HepG2 (cell line): ENCODE data around the gene LPO. TPM values are rescaled to one million over a fixed set of nuclear protein-coding genes. Genes with fewer than 3 reads are reported as not detected.

Experiments
- ATAC-seq: fragments of 200-7000 bp; cut with Tn5 transposase; 3 replicates; pipeline ENCODE4 v1.9.1; 2020; ENCODE audit warnings: mild to moderate bottlenecking, moderate library complexity
- BruUV-seq: library from RNA; stranded (reverse); fragments of 400-500 nt; replicated peaks from 2 replicates; lab custom pipeline; 2021; lab: Mats Ljungman, UMichigan
- CTCF ChIA-PET: fragments of 300-600 bp; formaldehyde crosslinking; extraction: SDS; loops from one replicate; lab custom pipeline; 2021; ENCODE audit warnings: low total read pairs, inconsistent platforms, low intra/inter-chr PET ratio; lab: Yijun Ruan, JAX
- POLR2A ChIA-PET: fragments of 350-600 bp; sonication (Branson Sonifier 250); formaldehyde crosslinking; loops from one replicate; lab custom pipeline; 2020; ENCODE audit warnings: antibody characterized with exemption, inconsistent platforms; lab: Yijun Ruan, JAX
- DNase-seq: peaks from one replicate; pipeline ENCODE4 v3.0.0-alpha.2; 2015; ENCODE audit warnings: low spot score
- FAIRE-seq: peaks from 3 replicates; lab custom pipeline; 2011; peaks lifted over from hg19 to GRCh38; lab: Jason Lieb, UNC
- H2AFZ ChIP-seq: one replicate; pipeline ENCODE4 v1.6.1; 2011; ENCODE audit warnings: low read length, inconsistent platforms
- H3K27ac ChIP-seq: fragments of 300-600 bp; 3 replicates; pipeline ENCODE4 v1.8.0; 2011; ENCODE audit warnings: mixed run types, mild to moderate bottlenecking, mixed read lengths, low read length, inconsistent platforms; ENCODE audit not compliant: insufficient read depth; ENCODE audit errors: extremely low read length
- H3K27me3 ChIP-seq, 2 experiments: fragments of 200-600 bp in 1 of 2; 2 replicates in 1 of 2; 3 replicates in 1 of 2; pipeline versions ENCODE4 v1.6.0 to v1.8.0; 2011; ENCODE audit warnings: low read length in 2 of 2, mild to moderate bottlenecking in 2 of 2, moderate library complexity in 2 of 2, inconsistent platforms in 1 of 2; ENCODE audit not compliant: insufficient read depth in 2 of 2, control insufficient read depth in 1 of 2
- H3K36me3 ChIP-seq, 2 experiments: fragments of 200-600 bp in 1 of 2; replicated peaks in 1 of 2; 2 replicates in 1 of 2; 3 replicates in 1 of 2; pipeline versions ENCODE4 v1.5.1 to v1.8.0; 2011; ENCODE audit warnings: low read length in 2 of 2, inconsistent platforms in 1 of 2; ENCODE audit not compliant: insufficient read depth in 2 of 2, control insufficient read depth in 1 of 2
- H3K4me1 ChIP-seq: 2 replicates; pipeline ENCODE4 v1.5.1; 2012; ENCODE audit warnings: low read length, inconsistent platforms; ENCODE audit not compliant: insufficient read depth
- H3K4me2 ChIP-seq: 2 replicates; pipeline ENCODE4 v1.6.0; 2011; ENCODE audit warnings: low read depth, low read length, inconsistent platforms
- H3K4me3 ChIP-seq, 3 experiments: fragments of 200-600 bp in 1 of 3; sonication (generic), shearing (Covaris generic) in 1 of 3; replicated peaks in 1 of 3; 2 replicates each; pipeline ENCODE4 v1.5.1; 2011 to 2016; ENCODE audit warnings: low read length in 3 of 3, inconsistent platforms in 2 of 3, low read depth in 2 of 3, mild to moderate bottlenecking in 2 of 3, control low read depth in 1 of 3, mixed read lengths in 1 of 3; ENCODE audit not compliant: insufficient read depth in 1 of 3
- H3K79me2 ChIP-seq: one replicate; pipeline ENCODE4 v1.6.1; 2011; ENCODE audit warnings: low read length, inconsistent platforms; ENCODE audit not compliant: insufficient read depth
- H3K9ac ChIP-seq: 2 replicates; pipeline ENCODE4 v1.6.0; 2011; ENCODE audit warnings: mild to moderate bottlenecking, low read depth, low read length, inconsistent platforms; ENCODE audit not compliant: insufficient read depth
- H3K9me3 ChIP-seq: 2 replicates; pipeline ENCODE4 v1.5.1; 2012; ENCODE audit warnings: mild to moderate bottlenecking, low read length
- H4K20me1 ChIP-seq: 2 replicates; pipeline ENCODE4 v1.6.0; 2011; ENCODE audit warnings: inconsistent platforms, mild to moderate bottlenecking, low read length, moderate library complexity; ENCODE audit not compliant: insufficient read depth
- ATF7 ChIP-seq, 2 experiments: fragments of 450-650 bp in 1 of 2; sonication (generic) in 1 of 2; formaldehyde crosslinking in 1 of 2; IDR thresholded peaks; 2 replicates each; pipeline versions ENCODE4 v1.4.0 to v1.6.1; 2016 to 2020; ENCODE audit warnings: antibody characterized with exemption in 1 of 2, mild to moderate bottlenecking in 1 of 2, missing genetic modification reagents in 1 of 2
- CREB1 ChIP-seq, 2 experiments: fragments of 450-650 bp in 1 of 2; IDR thresholded peaks; 2 replicates each; pipeline ENCODE4 v1.6.1; 2016 to 2017; ENCODE audit warnings: control low read depth in 1 of 2, mild to moderate bottlenecking in 1 of 2, missing compliant biosample characterization in 1 of 2, missing genetic modification characterization in 1 of 2
- PTBP1 ChIP-seq: fragments of 200-400 bp; formaldehyde crosslinking; IDR thresholded peaks from 2 replicates; pipeline ENCODE4 v1.6.1; 2018; ENCODE audit warnings: low read length, low read depth; ENCODE audit not compliant: poor library complexity, severe bottlenecking
- ZFP36L1 ChIP-seq: sonication (generic); formaldehyde crosslinking; IDR thresholded peaks from 2 replicates; pipeline ENCODE4 v1.8.0; 2022; ENCODE audit warnings: mild to moderate bottlenecking, missing genetic modification reagents, moderate library complexity
- ZNF253 ChIP-seq: sonication (generic); formaldehyde crosslinking; IDR thresholded peaks from 2 replicates; pipeline ENCODE4 v1.8.0; 2022; ENCODE audit warnings: mild to moderate bottlenecking, missing genetic modification reagents, borderline replicate concordance
- WGBS: methylation state at CpG from one replicate; pipeline ENCODE4 v1.1.6; 2017; ENCODE audit warnings: low lambda C conversion rate; 5-methylcytosine and 5-hydroxymethylcytosine counted together
- in situ Hi-C: cut with HindIII; loops from 2 replicates; pipeline ENCODE4 v1.10.0; 2017; ENCODE audit warnings: low pct_unique_long_range_greater_than_20kb; ENCODE audit not compliant: extremely low pct_ligation_motif_present
- intact Hi-C: fragments of 100-400 bp; cut with micrococcal nuclease; formaldehyde crosslinking; loops from one replicate; pipeline ENCODE4 v1.10.0; 2022; ENCODE audit not compliant: unreplicated experiment
- polyA plus RNA-seq, 8 experiments: library from polyadenylated mRNA; depleted of rRNA in 3 of 8; stranded (reverse) in 7 of 8; unstranded in 1 of 8; fragments of >200 nt; fragmentation: Illumina TruSeq in 4 of 8; extraction: Trizol in 4 of 8; gene quantifications; 2 replicates each; pipeline versions ENCODE4 v1.2.1 to v1.2.3, GENCODE V29; 2011 to 2016; ENCODE audit warnings: low read depth in 4 of 8, missing spikeins in 1 of 8, mixed read lengths in 1 of 8; ENCODE audit not compliant: insufficient read depth in 1 of 8
- total RNA-seq, 5 experiments: library from RNA; depleted of rRNA; stranded (reverse); fragments of >200 nt; fragmentation: Illumina TruSeq; extraction: Trizol; gene quantifications; 2 replicates each; pipeline ENCODE4 v1.2.3, GENCODE V29; 2016; ENCODE audit warnings: low read depth in 1 of 5

LPO gene
- total and polyA plus RNA-seq, 2 of the 13 experiments (the other 11 are each of a cell fraction or from before 2014, with no cell fraction given) = not detected

DNA sequence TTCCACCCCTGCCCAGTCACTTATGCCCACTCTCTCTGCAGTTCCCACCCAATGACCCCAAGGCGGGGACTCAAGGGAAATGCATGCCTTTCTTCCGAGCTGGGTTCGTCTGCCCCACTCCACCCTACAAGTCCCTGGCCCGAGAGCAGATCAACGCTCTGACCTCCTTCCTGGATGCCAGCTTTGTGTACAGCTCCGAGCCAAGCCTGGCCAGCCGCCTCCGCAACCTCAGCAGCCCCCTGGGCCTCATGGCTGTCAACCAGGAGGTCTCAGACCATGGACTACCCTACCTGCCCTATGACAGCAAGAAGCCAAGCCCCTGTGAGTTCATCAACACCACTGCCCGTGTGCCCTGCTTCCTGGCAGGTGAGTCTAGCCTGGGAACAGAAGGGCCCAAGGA is 13.8 kb downstream of the LPO start:
- POLR2A ChIA-PET = no interaction called here
- no TSS peak for BruUV-seq

GRCh38 chr17:58253082-58253481 is 14.7 kb downstream of the LPO start:
- Histone ChIP-seq H3K36me3 (no peaks in the 10 kb centered on the region), H4K20me1 (no peaks in the 10 kb centered on the region), H3K4me1 (peaks cover 31% of the 10 kb centered on the region), H3K79me2 (no peaks in the 10 kb centered on the region), H3K4me2 (no peak overlapping the region), H3K9ac (no peak overlapping the region), H3K9me3 (no peaks in the 10 kb centered on the region), H3K4me3 (no peak overlapping the region), H3K27ac (no peak overlapping the region), H2AFZ (no peak overlapping the region), H3K27me3 (peaks cover 3 to 46% of the 10 kb centered on the region in 2 experiments; a peak in 4 of 5 replicates)
- POLR2A ChIA-PET = no interaction called here
- peak; percentile 63 for TF ChIP-seq CREB1 (IDR thresholded peaks at IDR 0.05)
- no peak for TF ChIP-seq CREB1 (CRISPR knock-in tag; IDR thresholded peaks at IDR 0.05)
- TF ChIP-seq ZNF253 (CRISPR knock-in tag) = no peak
- peak; percentile 57 for TF ChIP-seq ATF7 (IDR thresholded peaks at IDR 0.05)
- TF ChIP-seq ATF7 (CRISPR knock-in tag; IDR thresholded peaks at IDR 0.05) = no peak
- CTCF ChIA-PET = no interaction called here
- WGBS = 1% methylated on average over 3 of the region's 3 CpGs
- FAIRE-seq (no peak), DNase-seq (no peak), ATAC-seq (no peak)
- BruUV-seq = no TSS peak
- intact Hi-C loops (no loop called here), in situ Hi-C loops (no loop called here)

More for the DNA sequence above, 13.8 kb downstream of the LPO start:
- Histone ChIP-seq H3K9me3 (no peaks in the 10 kb centered on the region), H3K79me2 (no peaks in the 10 kb centered on the region), H3K27ac (no peak overlapping the region), H4K20me1 (no peaks in the 10 kb centered on the region), H3K4me1 (peaks cover 38% of the 10 kb centered on the region), H3K27me3 (peaks cover 3 to 54% of the 10 kb centered on the region in 2 experiments; a peak in 4 of 5 replicates), H3K4me3 (no peak overlapping the region), H2AFZ (no peak overlapping the region), H3K9ac (no peak overlapping the region), H3K4me2 (no peak overlapping the region), H3K36me3 (no peaks in the 10 kb centered on the region)
- intact Hi-C loops = no loop called here
- ATAC-seq (no peak), DNase-seq (no peak), FAIRE-seq (no peak)
- in situ Hi-C loops = no loop called here
- CTCF ChIA-PET = no interaction called here
- WGBS = 42% methylated on average over 9 of the region's 9 CpGs
- no peak for TF ChIP-seq ZFP36L1 (CRISPR knock-in tag)
- peak; percentile 66 for TF ChIP-seq PTBP1
